HG03025 (cell line): Measurements from ENCODE around the gene GAGE2A.
"Not testable (repeated sequence)": the region's sequence is repeated elsewhere in the genome, so short reads cannot be mapped to it uniquely, and the experiment has no call there.

Experiments used
- ATAC-seq: cut with Tn5 transposase; IDR thresholded peaks from one replicate; pipeline ENCODE4 v1.9.1; 2021; ENCODE audit warnings: mild to moderate bottlenecking, moderate library complexity; ENCODE audit not compliant: unreplicated experiment, low FRiP score

GAGE2A gene, protein sequence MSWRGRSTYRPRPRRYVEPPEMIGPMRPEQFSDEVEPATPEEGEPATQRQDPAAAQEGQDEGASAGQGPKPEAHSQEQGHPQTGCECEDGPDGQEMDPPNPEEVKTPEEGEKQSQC

DNA sequence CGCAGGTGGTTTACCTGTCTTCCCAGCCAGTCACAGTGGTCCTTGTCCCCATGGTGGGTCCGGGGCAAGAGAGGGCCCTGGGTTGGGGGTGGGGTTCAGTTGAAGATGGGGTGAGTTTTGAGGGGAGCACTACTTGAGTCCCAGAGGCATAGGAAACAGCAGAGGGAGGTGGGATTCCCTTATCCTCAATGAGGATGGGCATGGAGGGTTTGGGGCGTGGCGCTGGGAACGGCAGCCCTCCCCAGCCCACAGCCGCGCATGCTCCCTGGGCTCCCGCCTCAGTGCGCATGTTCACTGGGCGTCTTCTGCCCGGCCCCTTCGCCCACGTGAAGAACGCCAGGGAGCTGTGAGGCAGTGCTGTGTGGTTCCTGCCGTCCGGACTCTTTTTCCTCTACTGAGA lies at the start of gene GAGE2A:
Gene GAGE2A, plus strand, starts transcription at position 301 of the 400 bp plus-strand sequence. CDS start 1,155 bp downstream, outside the sequence.
- ATAC-seq, result not testable (repeated sequence)

DNA sequence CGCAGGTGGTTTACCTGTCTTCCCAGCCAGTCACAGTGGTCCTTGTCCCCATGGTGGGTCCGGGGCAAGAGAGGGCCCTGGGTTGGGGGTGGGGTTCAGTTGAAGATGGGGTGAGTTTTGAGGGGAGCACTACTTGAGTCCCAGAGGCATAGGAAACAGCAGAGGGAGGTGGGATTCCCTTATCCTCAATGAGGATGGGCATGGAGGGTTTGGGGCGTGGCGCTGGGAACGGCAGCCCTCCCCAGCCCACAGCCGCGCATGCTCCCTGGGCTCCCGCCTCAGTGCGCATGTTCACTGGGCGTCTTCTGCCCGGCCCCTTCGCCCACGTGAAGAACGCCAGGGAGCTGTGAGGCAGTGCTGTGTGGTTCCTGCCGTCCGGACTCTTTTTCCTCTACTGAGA lies 47.9 kb upstream of the GAGE2A start, which contains the start of gene GAGE12D:
Gene GAGE12D, plus strand, starts transcription at position 301 of the 400 bp plus-strand sequence. CDS start 1,155 bp downstream, outside the sequence.
- not testable (repeated sequence) for ATAC-seq

DNA sequence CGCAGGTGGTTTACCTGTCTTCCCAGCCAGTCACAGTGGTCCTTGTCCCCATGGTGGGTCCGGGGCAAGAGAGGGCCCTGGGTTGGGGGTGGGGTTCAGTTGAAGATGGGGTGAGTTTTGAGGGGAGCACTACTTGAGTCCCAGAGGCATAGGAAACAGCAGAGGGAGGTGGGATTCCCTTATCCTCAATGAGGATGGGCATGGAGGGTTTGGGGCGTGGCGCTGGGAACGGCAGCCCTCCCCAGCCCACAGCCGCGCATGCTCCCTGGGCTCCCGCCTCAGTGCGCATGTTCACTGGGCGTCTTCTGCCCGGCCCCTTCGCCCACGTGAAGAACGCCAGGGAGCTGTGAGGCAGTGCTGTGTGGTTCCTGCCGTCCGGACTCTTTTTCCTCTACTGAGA lies 38.3 kb upstream of the GAGE2A start, which contains the start of gene GAGE12E:
Gene GAGE12E, plus strand, starts transcription at position 301 of the 400 bp plus-strand sequence. CDS start 1,155 bp downstream, outside the sequence.
- ATAC-seq, result not testable (repeated sequence)

DNA sequence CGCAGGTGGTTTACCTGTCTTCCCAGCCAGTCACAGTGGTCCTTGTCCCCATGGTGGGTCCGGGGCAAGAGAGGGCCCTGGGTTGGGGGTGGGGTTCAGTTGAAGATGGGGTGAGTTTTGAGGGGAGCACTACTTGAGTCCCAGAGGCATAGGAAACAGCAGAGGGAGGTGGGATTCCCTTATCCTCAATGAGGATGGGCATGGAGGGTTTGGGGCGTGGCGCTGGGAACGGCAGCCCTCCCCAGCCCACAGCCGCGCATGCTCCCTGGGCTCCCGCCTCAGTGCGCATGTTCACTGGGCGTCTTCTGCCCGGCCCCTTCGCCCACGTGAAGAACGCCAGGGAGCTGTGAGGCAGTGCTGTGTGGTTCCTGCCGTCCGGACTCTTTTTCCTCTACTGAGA lies 28.8 kb upstream of the GAGE2A start, which contains the start of gene GAGE12F:
Gene GAGE12F, plus strand, starts transcription at position 301 of the 400 bp plus-strand sequence. CDS start 1,155 bp downstream, outside the sequence.
- not testable (repeated sequence) for ATAC-seq

DNA sequence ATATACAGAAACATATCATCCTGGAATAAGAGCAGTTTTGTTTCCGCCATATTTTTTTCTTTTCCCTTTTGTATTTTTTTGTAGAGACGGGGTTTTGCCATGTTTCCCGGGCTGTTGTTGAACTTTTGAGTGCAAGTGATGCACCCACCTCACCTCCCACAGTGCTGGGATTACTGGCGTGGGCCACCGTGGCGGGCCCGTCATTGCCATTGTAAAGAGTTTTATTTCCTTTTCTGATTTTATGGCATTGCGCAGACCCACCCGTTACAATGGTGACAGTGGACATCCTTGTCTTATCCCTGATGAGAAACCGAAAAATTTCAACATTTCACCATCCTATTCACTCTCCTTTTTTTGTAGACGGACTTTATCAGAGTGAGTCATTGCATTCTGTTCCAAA lies 20.6 kb upstream of the GAGE2A start:
- not testable (repeated sequence) for ATAC-seq

DNA sequence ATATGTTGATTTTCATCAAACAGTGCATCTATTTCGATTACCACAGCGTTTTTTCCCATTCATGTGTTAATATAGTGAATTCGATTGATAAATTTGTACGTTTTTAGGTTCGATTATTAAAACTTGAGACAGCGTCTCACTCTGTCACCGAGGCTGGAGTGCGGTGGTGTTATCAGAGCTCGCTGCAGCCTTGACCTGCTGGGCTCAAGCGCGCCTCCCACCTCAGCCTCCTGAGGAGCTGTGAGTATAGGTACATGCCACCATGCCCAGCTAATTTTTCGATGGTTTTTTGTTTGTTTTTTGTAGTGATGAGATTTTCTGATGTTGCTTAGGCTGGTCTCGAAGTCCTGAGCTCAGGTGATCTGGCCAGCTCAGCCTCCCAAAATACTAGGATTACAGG lies 20.1 kb upstream of the GAGE2A start:
- not testable (repeated sequence) for ATAC-seq

DNA sequence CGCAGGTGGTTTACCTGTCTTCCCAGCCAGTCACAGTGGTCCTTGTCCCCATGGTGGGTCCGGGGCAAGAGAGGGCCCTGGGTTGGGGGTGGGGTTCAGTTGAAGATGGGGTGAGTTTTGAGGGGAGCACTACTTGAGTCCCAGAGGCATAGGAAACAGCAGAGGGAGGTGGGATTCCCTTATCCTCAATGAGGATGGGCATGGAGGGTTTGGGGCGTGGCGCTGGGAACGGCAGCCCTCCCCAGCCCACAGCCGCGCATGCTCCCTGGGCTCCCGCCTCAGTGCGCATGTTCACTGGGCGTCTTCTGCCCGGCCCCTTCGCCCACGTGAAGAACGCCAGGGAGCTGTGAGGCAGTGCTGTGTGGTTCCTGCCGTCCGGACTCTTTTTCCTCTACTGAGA lies 19.2 kb upstream of the GAGE2A start, which contains the start of gene GAGE12G:
Gene GAGE12G, plus strand, starts transcription at position 301 of the 400 bp plus-strand sequence. CDS start 1,155 bp downstream, outside the sequence.
- ATAC-seq, result not testable (repeated sequence)

DNA sequence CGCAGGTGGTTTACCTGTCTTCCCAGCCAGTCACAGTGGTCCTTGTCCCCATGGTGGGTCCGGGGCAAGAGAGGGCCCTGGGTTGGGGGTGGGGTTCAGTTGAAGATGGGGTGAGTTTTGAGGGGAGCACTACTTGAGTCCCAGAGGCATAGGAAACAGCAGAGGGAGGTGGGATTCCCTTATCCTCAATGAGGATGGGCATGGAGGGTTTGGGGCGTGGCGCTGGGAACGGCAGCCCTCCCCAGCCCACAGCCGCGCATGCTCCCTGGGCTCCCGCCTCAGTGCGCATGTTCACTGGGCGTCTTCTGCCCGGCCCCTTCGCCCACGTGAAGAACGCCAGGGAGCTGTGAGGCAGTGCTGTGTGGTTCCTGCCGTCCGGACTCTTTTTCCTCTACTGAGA lies 9.6 kb upstream of the GAGE2A start, which contains the start of gene GAGE12H:
Gene GAGE12H, plus strand, starts transcription at position 301 of the 400 bp plus-strand sequence. CDS start 1,155 bp downstream, outside the sequence.
- ATAC-seq, result not testable (repeated sequence)

DNA sequence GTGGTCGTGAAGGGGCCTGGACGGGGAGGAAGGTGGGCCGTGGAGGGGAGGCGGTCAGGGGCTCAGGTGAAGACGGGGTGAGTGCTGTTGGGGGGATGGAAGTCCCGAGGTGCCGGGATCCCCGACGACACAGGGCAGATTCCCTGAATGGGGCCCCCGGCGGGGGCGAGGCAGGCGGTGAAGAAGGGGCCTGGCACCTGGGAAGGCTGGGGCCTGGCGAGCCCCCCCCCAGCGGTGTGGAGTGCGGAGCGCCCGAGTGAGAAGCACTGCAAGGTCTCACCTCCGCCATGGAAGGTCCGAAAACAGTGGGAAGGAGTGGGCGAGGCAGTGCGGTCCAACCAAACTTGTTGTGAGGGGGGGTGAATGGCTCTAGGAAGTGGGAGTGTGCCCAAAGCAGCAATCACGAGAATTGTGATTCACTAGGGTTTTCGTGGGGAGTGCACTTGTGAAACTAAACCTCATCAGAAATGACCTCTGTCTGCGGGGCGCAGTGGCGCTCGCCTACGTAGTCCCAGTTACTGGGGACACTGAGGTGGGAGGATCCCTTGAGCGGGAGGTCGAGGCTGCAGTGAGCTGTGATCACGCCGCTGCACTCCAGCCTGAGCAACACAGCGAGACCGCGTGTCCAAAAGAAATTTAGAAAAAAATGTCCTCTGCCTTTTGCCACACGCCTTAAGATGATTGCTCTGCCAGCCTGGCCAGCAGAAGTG lies 628 bp downstream of the GAGE2A start:
- not testable (repeated sequence) for ATAC-seq

DNA sequence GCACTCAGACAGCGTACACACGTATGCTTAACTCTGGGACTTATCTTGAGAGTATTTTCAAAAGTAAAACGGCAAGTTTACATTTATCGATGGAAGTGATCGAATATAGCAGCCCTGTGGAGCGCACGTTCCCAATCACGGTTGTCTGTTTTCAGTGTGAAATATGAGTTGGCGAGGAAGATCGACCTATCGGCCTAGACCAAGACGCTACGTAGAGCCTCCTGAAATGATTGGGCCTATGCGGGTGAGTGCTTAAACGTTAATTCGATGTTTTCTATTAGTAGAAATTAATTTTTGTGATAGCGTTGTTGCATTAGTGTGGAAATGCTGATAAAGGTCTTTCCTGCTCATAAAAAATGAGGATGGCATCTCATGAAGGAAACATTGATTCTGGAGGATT lies 1.2 kb downstream of the GAGE2A start:
- not testable (repeated sequence) for ATAC-seq

DNA sequence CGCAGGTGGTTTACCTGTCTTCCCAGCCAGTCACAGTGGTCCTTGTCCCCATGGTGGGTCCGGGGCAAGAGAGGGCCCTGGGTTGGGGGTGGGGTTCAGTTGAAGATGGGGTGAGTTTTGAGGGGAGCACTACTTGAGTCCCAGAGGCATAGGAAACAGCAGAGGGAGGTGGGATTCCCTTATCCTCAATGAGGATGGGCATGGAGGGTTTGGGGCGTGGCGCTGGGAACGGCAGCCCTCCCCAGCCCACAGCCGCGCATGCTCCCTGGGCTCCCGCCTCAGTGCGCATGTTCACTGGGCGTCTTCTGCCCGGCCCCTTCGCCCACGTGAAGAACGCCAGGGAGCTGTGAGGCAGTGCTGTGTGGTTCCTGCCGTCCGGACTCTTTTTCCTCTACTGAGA lies 9.4 kb downstream of the GAGE2A start, which contains the start of gene GAGE1:
Gene GAGE1, plus strand, starts transcription at position 301 of the 400 bp plus-strand sequence. CDS start 1,155 bp downstream, outside the sequence.
- not testable (repeated sequence) for ATAC-seq

DNA sequence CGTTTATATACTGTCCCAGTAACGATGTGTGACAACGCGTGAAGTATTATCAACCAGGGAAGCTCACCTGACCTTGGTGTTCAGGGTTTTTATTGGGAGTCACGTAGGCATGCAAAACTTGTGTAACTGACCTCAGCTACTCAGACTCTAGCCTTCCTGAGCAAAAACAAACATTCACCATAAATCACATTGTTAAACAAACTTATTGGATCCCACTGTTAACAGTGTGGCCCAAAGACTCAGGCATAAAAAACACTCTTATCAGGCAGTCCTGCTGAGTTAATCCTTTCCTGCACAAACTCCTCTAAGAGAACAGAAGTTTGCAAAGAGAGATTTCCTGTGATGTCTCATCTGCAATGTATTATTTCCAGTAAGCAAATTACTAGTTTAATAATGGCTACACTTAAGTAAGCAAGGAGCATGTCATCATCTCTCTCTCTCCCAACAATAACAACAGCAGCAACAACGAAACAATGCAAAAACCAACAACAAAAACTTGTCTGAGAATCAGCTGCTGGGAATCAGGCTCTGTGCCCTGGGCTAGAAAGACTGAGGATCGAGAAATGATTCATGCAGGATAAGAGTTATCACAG lies 21.5 kb downstream of the GAGE2A start:
- no peak for ATAC-seq

DNA sequence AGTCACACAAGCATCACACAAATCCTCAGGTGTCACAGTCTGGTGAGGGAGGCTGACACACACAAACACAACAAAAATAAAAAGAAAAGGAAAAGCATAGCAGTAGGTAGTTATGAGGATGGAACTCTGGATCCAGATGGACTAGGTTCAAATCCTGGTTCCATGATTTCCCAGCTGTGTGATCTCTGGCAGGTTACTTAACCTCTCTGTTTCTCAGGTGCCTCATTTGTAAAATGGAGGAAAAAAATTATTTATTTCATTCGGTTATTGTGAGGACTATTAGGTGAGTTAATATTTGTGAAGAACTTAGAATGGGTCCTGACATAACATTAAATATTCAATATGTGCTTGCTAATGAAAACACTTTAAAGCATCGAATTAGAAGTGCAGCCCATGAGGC lies 29.3 kb downstream of the GAGE2A start:
- ATAC-seq, result no peak

DNA sequence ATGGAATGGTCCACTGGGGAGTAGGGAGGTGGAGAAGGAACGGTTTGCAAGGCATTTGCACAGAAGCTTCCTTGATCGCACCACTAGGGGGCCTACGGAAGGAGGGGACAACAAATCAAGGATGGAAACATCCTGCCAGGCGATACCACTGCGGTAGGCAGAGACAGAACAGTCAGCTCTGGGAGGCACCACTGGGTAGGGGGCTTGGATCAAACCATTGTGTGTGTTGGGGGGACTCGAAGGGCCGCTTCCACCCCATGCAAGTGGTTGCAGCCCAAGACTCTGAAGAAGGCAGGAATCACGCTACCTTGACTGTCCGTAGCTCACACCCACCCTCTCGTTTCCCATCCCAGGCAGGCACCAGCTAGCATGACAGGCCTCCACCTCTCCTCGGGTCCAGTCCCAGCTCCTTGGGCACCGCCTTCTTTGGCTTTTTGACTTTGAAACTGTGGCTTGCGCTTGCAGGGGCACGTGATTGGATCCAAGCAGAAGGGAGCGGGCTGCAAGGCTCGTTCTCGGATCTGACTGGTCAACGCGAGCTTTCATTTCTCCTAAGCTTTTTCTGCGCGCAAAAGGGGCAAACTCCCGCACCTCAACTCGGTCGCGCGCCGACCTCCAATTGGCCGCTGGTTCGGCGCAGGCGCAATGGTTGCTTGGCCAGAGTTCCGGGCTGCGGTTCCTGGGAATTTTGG lies 37.9 kb downstream of the GAGE2A start:
- no peak for ATAC-seq

DNA sequence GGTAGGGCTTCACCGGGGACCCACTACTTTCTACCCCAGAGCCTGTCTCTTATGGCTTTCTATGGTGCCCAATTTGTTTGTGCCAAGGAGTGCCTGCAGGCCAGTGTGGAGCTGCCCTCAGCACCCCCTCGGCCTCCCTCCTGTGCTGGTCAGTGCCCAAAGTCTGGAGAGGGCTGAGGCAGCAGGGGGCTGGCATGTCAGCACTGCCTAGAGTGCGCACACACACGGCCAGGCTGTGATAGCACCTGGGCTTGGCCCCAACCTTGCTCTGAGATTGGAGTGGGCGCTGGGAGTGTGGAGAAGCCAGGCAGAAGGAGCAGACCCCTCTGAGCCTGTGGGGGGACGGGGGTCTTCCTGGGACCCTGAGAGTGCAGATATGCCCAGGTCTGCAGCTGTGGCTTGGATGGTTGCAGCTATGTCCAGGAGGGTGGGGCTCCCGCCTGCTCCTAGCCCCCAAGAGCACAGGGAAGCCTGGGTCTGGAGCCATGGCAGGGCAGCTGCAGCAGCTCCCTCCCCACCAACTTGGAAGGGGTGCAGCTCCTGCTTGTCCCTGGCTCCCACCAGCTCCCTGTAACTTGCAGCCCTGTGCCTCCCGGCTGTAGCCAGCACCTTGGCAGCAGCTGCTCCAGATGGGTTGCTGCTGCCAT lies 55.8 kb downstream of the GAGE2A start:
- no peak for ATAC-seq
